Measurements from ENCODE around the gene BOLA1.
A peak's percentile ranks its signal among the peaks of the same experiment; 100 is the strongest.
"Not testable (repeated sequence)": the region's sequence is repeated elsewhere in the genome, so short reads cannot be mapped to it uniquely, and the experiment has no call there.

BOLA1 gene

DNA sequence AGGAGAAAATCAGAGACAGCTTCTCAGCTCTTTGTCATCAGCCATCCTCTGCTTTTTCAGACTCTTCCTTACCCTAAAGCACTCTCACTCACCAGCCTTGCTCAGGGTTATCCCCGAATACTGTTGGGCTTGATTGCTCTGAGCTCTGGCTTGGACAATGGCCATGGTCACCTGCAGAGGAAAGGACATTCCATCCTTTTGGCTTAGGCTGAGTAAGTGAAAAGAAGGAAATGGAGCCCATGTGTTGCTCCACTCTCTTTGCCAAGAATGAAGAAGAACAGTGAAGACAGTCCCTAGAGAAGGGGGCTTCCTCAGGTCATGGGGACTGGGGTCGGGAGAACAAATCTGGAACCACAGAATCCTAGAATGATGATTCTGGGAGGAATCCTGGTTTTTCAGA, 35.0 kb downstream of the BOLA1 start:
- H3K4me1 Mint-ChIP-seq (ENCODE audit: low read depth): peaks cover 38% of the 10 kb centered on the region
- H3K4me3 Mint-ChIP-seq: no peak overlapping the region
- H3K27me3 Mint-ChIP-seq: no peaks in the 10 kb centered on the region
- no peak overlapping the region for H3K27ac Mint-ChIP-seq
- no peaks in the 10 kb centered on the region for H3K36me3 Mint-ChIP-seq (ENCODE audit: low read depth)
- no peaks in the 10 kb centered on the region for H3K9me3 Mint-ChIP-seq

GRCh38 chr1:149936170-149936991, 37.0 kb downstream of the BOLA1 start, which contains the start of gene MTMR11:
MTMR11 (minus strand) TSS chr1:149936879; CDS start chr1:149936647, 232 bp downstream.
- Mint-ChIP-seq H3K27ac (peak within 1 kb of the TSS; percentile 78), H3K4me1 (ENCODE audit: low read depth) (peaks cover 42% of the 10 kb centered on the region), H3K9me3 (no peaks in the 10 kb centered on the region), H3K36me3 (ENCODE audit: low read depth) (no peaks in the 10 kb centered on the region), H3K4me3 (peak within 1 kb of the TSS; percentile 39), H3K27me3 (no peaks in the 10 kb centered on the region)

DNA sequence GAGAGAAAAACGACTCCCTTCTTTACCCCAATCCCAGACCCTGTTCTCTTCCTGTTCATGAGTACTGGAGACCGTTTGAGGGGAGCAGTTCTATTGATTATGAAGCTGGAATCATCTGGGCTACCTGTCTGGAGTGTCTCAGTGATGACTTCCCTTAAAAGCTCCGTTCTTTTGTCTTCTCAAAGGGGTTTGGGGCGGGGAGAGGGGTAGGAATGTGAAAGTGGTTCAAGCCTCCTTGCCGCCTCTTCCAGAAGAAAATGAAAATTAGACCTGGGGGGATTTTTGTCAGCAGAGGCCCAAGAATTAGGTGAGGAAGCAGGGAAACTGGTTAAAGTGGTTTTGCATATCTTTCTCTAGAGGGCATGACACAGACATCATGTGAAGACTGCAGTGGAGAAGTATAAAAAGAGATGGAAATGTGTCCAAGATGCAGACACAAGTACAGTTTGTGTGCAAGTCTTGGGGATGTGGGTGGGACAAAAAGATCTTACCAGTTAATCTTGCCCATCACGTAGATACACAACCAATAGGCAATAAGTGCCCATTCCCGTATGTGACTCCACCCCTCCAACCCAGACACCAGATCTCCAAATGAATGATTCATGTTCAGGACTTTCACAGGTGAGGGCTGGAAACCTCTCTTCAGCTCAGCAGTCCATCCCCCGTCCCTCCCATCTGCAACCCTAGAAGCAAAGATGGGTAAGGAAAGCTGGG, 37.8 kb downstream of the BOLA1 start:
- Mint-ChIP-seq H3K36me3 (ENCODE audit: low read depth) (no peaks in the 10 kb centered on the region), H3K4me3 (peak overlapping the region; percentile 39), H3K9me3 (no peaks in the 10 kb centered on the region), H3K27me3 (no peaks in the 10 kb centered on the region), H3K27ac (peak overlapping the region; percentile 78), H3K4me1 (ENCODE audit: low read depth) (peaks cover 37% of the 10 kb centered on the region)

DNA sequence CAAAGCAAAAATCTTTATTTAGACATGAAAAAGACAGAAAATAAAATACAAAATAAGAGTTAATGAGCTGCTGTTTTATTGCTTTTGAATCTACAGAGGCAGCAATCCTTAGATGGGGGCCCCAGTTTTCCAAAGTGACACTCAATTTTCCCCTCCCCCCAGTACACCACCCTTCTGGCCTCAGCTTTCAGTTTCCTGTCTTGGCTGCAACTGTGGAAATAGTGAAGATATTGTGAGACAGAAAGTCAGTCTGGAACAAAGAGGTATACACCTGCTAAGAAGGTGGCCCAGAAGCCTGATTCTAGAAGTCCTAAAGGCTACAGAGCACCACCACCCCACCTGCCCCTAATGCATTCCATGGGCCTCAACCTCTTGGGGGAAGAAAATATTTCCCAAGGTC, 38.4 kb downstream of the BOLA1 start:
- H3K9me3 Mint-ChIP-seq: no peaks in the 10 kb centered on the region
- no peaks in the 10 kb centered on the region for H3K36me3 Mint-ChIP-seq (ENCODE audit: low read depth)
- no peaks in the 10 kb centered on the region for H3K27me3 Mint-ChIP-seq
- H3K4me1 Mint-ChIP-seq (ENCODE audit: low read depth): peaks cover 37% of the 10 kb centered on the region
- peak overlapping the region; percentile 78 for H3K27ac Mint-ChIP-seq
- peak overlapping the region; percentile 39 for H3K4me3 Mint-ChIP-seq

DNA sequence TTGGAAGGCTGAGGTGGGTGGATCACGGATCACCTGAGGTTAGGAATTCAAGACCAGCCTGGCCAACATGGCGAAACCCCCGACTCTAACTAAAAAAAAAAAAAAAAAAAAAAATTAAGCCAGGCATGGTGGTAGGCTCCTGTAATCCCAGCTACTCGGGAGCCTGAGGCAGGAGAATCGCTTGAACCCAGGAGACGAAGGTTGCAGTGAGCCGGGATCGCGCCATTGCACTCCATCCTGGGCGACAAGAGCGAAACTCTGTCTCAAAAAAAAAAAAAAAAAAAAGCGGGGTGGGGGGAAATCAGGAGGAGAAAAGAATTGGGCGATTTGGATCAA, 39.3 kb downstream of the BOLA1 start:
- Mint-ChIP-seq H3K4me1 (ENCODE audit: low read depth) (peaks cover 37% of the 10 kb centered on the region), H3K27ac (peak overlapping the region; percentile 80), H3K4me3 (peak overlapping the region; percentile 30)
- not testable (repeated sequence) for H3K9me3 Mint-ChIP-seq; H3K27me3 Mint-ChIP-seq; H3K36me3 Mint-ChIP-seq (ENCODE audit: low read depth)

GRCh38 chr1:149940427-149940826, 41.1 kb downstream of the BOLA1 start:
- H3K27ac Mint-ChIP-seq: no peak overlapping the region
- H3K4me3 Mint-ChIP-seq: no peak overlapping the region
- H3K27me3 Mint-ChIP-seq: no peaks in the 10 kb centered on the region
- no peaks in the 10 kb centered on the region for H3K9me3 Mint-ChIP-seq
- H3K36me3 Mint-ChIP-seq (ENCODE audit: low read depth): peaks cover 21% of the 10 kb centered on the region
- H3K4me1 Mint-ChIP-seq (ENCODE audit: low read depth): peaks cover 37% of the 10 kb centered on the region

GRCh38 chr1:149942207-149942606, 42.8 kb downstream of the BOLA1 start:
- H3K27ac Mint-ChIP-seq: no peak overlapping the region
- H3K9me3 Mint-ChIP-seq: no peaks in the 10 kb centered on the region
- peaks cover 29% of the 10 kb centered on the region for H3K4me1 Mint-ChIP-seq (ENCODE audit: low read depth)
- H3K36me3 Mint-ChIP-seq (ENCODE audit: low read depth): peaks cover 31% of the 10 kb centered on the region
- no peak overlapping the region for H3K4me3 Mint-ChIP-seq
- no peaks in the 10 kb centered on the region for H3K27me3 Mint-ChIP-seq

DNA sequence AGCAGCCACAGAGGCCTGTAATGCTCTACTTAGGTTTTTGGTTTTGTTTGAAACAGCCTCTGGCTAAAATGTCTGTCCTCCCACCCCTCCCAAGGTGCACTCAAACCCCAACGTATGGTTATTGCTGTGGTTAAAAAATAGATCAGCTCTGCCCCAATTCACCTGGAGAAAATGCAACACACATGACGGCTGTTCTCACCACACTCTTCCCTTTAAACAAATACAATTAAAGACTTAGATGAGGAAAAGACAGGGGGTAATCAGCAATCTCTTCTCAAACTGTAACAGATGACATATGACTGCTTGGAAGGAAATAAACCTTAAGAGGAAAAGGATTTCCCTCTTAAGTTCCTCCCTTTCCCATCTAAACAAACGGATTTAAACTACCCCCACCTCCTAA, 43.5 kb downstream of the BOLA1 start:
- Mint-ChIP-seq H3K4me1 (ENCODE audit: low read depth) (peaks cover 22% of the 10 kb centered on the region), H3K4me3 (no peak overlapping the region), H3K36me3 (ENCODE audit: low read depth) (peaks cover 36% of the 10 kb centered on the region), H3K27ac (peak overlapping the region; percentile 19), H3K9me3 (no peaks in the 10 kb centered on the region), H3K27me3 (no peaks in the 10 kb centered on the region)

- H3K27ac Mint-ChIP-seq: no peak overlapping the region
Observed at GRCh38 chr1:149945206-149945605, 45.8 kb downstream of the BOLA1 start.

GRCh38 chr1:149949911-149950310, 50.5 kb downstream of the BOLA1 start:
- Mint-ChIP-seq H3K4me1 (ENCODE audit: low read depth) (no peaks in the 10 kb centered on the region), H3K27me3 (no peaks in the 10 kb centered on the region), H3K27ac (no peak overlapping the region), H3K4me3 (no peak overlapping the region), H3K9me3 (no peaks in the 10 kb centered on the region), H3K36me3 (ENCODE audit: low read depth) (peaks cover 71% of the 10 kb centered on the region)

More at GRCh38 chr1:149945206-149945605, 45.8 kb downstream of the BOLA1 start:
- Mint-ChIP-seq H3K36me3 (ENCODE audit: low read depth) (peaks cover 57% of the 10 kb centered on the region), H3K4me1 (ENCODE audit: low read depth) (peaks cover under 1% of the 10 kb centered on the region), H3K9me3 (no peaks in the 10 kb centered on the region), H3K4me3 (no peak overlapping the region), H3K27me3 (no peaks in the 10 kb centered on the region)
